Globus pallidus (tissue), 1 donor: Measurements from ENCODE around the gene DCLK3.

Source experiments
- DNase-seq: peaks from one replicate; pipeline ENCODE4 v3.0.0-alpha.2; 2015; ENCODE audit warnings: low spot score

The DCLK3 gene

GRCh38 chr3:36763850-36764703, at the start of gene DCLK3:
TSS of gene DCLK3 (minus strand) at chr3:36764553. CDS start at chr3:36764263, 290 bp downstream.
- DNase-seq = no peak

GRCh38 chr3:36813305-36813704, 49.0 kb upstream of the DCLK3 start:
- no peak for DNase-seq

GRCh38 chr3:36812240-36812639, 47.9 kb upstream of the DCLK3 start:
- DNase-seq = no peak

- no peak for DNase-seq
Measured at GRCh38 chr3:36811768-36812167, 47.4 kb upstream of the DCLK3 start.

GRCh38 chr3:36804295-36805055, 40.1 kb upstream of the DCLK3 start:
- DNase-seq = no peak

- DNase-seq = no peak
Measured at GRCh38 chr3:36803091-36803791, 38.9 kb upstream of the DCLK3 start.

GRCh38 chr3:36800533-36801116, 36.3 kb upstream of the DCLK3 start:
- DNase-seq = no peak

- DNase-seq = no peak
Measured at GRCh38 chr3:36796881-36797280, 32.5 kb upstream of the DCLK3 start.

GRCh38 chr3:36796161-36796560, 31.8 kb upstream of the DCLK3 start:
- no peak for DNase-seq

GRCh38 chr3:36795622-36796021, 31.3 kb upstream of the DCLK3 start:
- DNase-seq = no peak

GRCh38 chr3:36792342-36792741, 28.0 kb upstream of the DCLK3 start:
- no peak for DNase-seq

- no peak for DNase-seq
Measured at GRCh38 chr3:36790765-36791164, 26.4 kb upstream of the DCLK3 start.

- no peak for DNase-seq
Measured at GRCh38 chr3:36786921-36787890, 22.9 kb upstream of the DCLK3 start.

GRCh38 chr3:36784138-36784635, 19.8 kb upstream of the DCLK3 start:
- DNase-seq = no peak

GRCh38 chr3:36777424-36778218, 13.3 kb upstream of the DCLK3 start:
- no peak for DNase-seq

- DNase-seq = no peak
Measured at GRCh38 chr3:36776436-36776835, 12.1 kb upstream of the DCLK3 start.

GRCh38 chr3:36774052-36774451, 9.7 kb upstream of the DCLK3 start:
- DNase-seq = no peak

- no peak for DNase-seq
Measured at GRCh38 chr3:36771931-36772330, 7.6 kb upstream of the DCLK3 start.

GRCh38 chr3:36769926-36770325, 5.6 kb upstream of the DCLK3 start:
- DNase-seq = no peak

- no peak for DNase-seq
Measured at GRCh38 chr3:36765104-36765503, 751 bp upstream of the DCLK3 start.
